Upper lobe of left lung (tissue), 6 donors: ENCODE measurements around the gene MAN1A1. TPM values are rescaled to one million over a fixed set of nuclear protein-coding genes. Genes with fewer than 3 reads are reported as not detected.
"Not testable (repeated sequence)": the region's sequence is repeated elsewhere in the genome, so short reads cannot be mapped to it uniquely, and the experiment has no call there.

ENCODE experiments used
- ATAC-seq, 2 donors: fragments of 200-7000 bp; cut with Tn5 transposase; one replicate each; pipeline ENCODE4 v1.9.1; 2022; ENCODE audit warnings: mild to moderate bottlenecking in 2 of 2, moderate library complexity in 2 of 2; ENCODE audit not compliant: low FRiP score in 2 of 2
- DNase-seq, 2 donors: peaks; one replicate each; pipeline ENCODE4 v3.0.0-alpha.2; 2019 to 2020
- H3K27ac ChIP-seq, 4 donors: fragments of 200-600 bp; sonication (generic); one replicate each; pipeline ENCODE4 v1.5.1; 2016 to 2019
- H3K27me3 ChIP-seq, 4 donors: fragments of 200-600 bp; sonication (generic); one replicate each; pipeline ENCODE4 v1.5.1; 2017 to 2019
- H3K36me3 ChIP-seq, 4 donors: fragments of 200-600 bp; sonication (generic); one replicate each; pipeline ENCODE4 v1.5.1; 2016 to 2019
- H3K4me1 ChIP-seq, 4 donors: fragments of 200-600 bp; sonication (generic); one replicate each; pipeline ENCODE4 v1.5.1; 2018 to 2019
- H3K4me3 ChIP-seq, 4 donors: fragments of 200-600 bp; sonication (generic); one replicate each; pipeline ENCODE4 v1.5.1; 2017 to 2019; ENCODE audit warnings: mild to moderate bottlenecking in 2 of 4, moderate library complexity in 1 of 4
- H3K9me3 ChIP-seq, 4 donors: fragments of 200-600 bp; sonication (generic); one replicate each; pipeline ENCODE4 v1.5.1; 2018 to 2019
- CTCF ChIP-seq, 6 experiments: fragments of 450-650 bp in 4 of 6; fragments of 200-600 bp in 2 of 6; sonication (generic) in 2 of 6; IDR thresholded peaks; one replicate each; pipeline ENCODE4 v1.5.1; 2016 to 2019; ENCODE audit warnings: antibody characterized with exemption in 6 of 6
- EP300 ChIP-seq, 4 donors: sonication (generic); formaldehyde crosslinking; IDR thresholded peaks; one replicate each; pipeline ENCODE4 v1.5.1; 2017; ENCODE audit warnings: antibody characterized with exemption in 4 of 4, control low read depth in 2 of 4
- POLR2A ChIP-seq, 4 donors: fragments of 450-650 bp; IDR thresholded peaks; one replicate each; pipeline ENCODE4 v1.5.1; 2016 to 2017; ENCODE audit warnings: antibody characterized with exemption in 4 of 4, mild to moderate bottlenecking in 2 of 4
- POLR2AphosphoS5 ChIP-seq, 2 donors: sonication (generic); formaldehyde crosslinking; IDR thresholded peaks; one replicate each; pipeline ENCODE4 v1.5.1; 2017; ENCODE audit warnings: antibody characterized with exemption in 2 of 2
- WGBS, 2 donors: methylation state at CpG; one replicate each; pipeline ENCODE4 v1.1.5; 2017 to 2018; 5-methylcytosine and 5-hydroxymethylcytosine counted together
- total RNA-seq, 6 donors: library from RNA; depleted of rRNA in 4 of 6; stranded (reverse); fragments of >200 nt in 4 of 6; gene quantifications; one replicate each; pipeline versions ENCODE4 v1.1.0 to v1.2.1, GENCODE V29; 2016 to 2021
- donor health status: DM: no; HTN: no; CAD: no; lungs with moderate emphysema.
- donor health status: DM: no; HTN: yes; CAD: no; lungs with severe emphysema.

The MAN1A1 gene
- total RNA-seq, 6 donors from 2014 or later, result 61.8 to 98.6 (median 79.1) TPM

DNA sequence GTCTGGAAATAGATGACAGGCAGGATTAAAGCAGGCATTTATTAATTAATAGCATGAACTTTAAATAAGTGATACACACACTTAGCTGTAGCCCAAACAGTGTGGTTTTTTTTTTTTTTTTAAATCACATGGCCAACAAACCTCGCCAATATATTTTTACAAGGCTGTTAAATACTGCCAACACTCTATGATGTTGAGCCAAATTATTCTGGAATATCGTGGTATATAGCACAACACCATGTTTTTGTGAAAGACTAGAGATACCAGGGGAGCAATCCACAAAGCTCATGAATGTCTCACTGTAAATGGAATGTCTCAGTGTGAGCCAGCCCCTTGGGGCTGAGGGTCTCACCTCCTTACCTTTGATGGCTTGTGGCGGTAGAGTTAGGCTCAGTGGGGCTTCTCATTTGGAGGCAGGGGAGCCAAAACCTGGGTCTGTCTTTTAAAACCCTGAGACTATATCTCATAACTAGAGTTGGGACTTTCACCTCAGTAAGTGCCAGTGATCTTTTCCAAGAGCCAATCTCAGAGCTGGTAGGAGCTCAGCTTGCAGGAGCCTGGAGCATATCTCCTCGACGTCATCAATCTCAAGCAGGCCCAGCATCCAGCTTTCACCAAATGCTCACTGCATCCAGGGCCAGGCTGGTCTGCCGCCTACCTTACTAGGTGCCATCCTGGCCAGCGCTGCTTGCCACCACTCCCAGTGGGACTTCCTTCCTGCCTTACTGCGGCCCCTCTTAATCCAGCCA lies 192.6 kb downstream of the MAN1A1 start:
- TF ChIP-seq POLR2AphosphoS5 (IDR thresholded peaks at IDR 0.05) (no peak), CTCF (IDR thresholded peaks at IDR 0.05) (no peak), POLR2A (IDR thresholded peaks at IDR 0.05) (no peak), EP300 (IDR thresholded peaks at IDR 0.05) (no peak)
- no peak overlapping the region for H3K4me3 ChIP-seq
- H3K9me3 ChIP-seq, result no peaks in the 10 kb centered on the region
- H3K4me1 ChIP-seq, result peaks cover 0 to 3% (median 0%) of the 10 kb centered on the region in 4 donors
- no peak for ATAC-seq
- no peaks in the 10 kb centered on the region for H3K27me3 ChIP-seq
- 74 to 83% methylated on average over 7 to 8 of the region's 8 CpGs for WGBS, 2 donors
- H3K36me3 ChIP-seq, result no peaks in the 10 kb centered on the region
- DNase-seq, result no peak
- no peak overlapping the region for H3K27ac ChIP-seq

- not testable (repeated sequence) for DNase-seq, H3K4me3 ChIP-seq, ATAC-seq, H3K36me3 ChIP-seq, H3K27me3 ChIP-seq, H3K27ac ChIP-seq, H3K9me3 ChIP-seq, H3K4me1 ChIP-seq
- 85 to 90% methylated on average over 4 of the region's 4 CpGs for WGBS, 2 donors
Observed at GRCh38 chr6:119156082-119156481, 193.5 kb downstream of the MAN1A1 start.

DNA sequence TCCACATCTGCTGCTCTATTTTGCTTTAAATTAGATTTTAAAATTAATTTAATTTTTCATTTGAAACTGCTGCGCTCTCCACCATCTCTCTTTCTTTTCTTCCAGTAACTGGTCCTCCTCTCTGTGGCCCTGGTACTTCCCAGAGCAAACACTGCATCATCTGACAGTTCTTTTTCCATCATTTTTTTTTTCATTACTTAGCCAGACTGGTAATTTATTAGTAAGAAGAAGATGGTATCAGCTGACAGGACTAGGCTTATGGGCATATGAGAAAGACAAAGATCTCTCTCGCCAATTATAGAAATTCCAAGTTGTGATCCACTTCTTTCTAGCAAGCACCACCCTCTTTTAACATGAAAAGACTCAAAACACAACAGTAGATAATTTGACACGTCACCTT lies 197.4 kb downstream of the MAN1A1 start:
- ATAC-seq, result no peak
- WGBS, 2 donors, result 64 to 96% methylated on average over 3 of the region's 3 CpGs
- H3K27me3 ChIP-seq, result no peaks in the 10 kb centered on the region
- H3K27ac ChIP-seq, result no peak overlapping the region
- no peaks in the 10 kb centered on the region for H3K36me3 ChIP-seq
- DNase-seq, result no peak
- TF ChIP-seq POLR2A (IDR thresholded peaks at IDR 0.05) (no peak), EP300 (IDR thresholded peaks at IDR 0.05) (no peak), POLR2AphosphoS5 (IDR thresholded peaks at IDR 0.05) (no peak), CTCF (IDR thresholded peaks at IDR 0.05) (no peak)
- H3K4me1 ChIP-seq, result peaks cover 8 to 11% (median 10%) of the 10 kb centered on the region in 4 donors
- H3K9me3 ChIP-seq, result no peaks in the 10 kb centered on the region
- H3K4me3 ChIP-seq, result no peak overlapping the region

DNA sequence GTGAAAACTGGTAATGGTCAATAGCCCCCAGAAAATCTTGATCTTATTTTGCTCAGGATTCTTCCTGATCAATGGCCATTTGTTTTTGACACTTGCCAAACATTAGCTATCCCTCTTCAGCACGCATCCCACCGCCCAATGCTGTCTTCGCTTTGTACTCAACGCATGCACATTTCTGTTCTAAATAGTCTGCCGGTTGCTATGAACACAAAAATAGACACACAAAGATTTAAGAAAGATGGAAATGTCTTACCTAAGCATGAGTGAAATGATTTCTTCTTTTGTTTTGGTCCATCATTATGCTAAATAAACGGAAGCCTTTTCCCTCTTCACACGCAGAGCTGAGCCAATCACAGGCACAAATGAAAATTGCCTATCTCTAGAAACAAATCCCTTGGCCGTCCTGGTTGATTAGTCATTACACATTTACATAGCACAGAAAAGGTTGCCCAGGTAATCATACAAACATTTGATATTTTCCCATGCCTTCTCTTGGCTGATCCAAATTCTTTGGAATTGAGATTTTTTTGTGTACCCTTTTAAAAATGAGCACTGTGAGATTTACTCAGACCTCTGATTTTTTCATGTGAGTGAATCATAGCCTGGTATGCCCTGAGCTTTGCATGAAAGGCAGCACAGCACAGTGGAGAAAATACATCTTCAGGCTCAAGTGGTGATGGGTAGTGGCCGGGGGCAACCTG lies 200.6 kb downstream of the MAN1A1 start:
- Histone ChIP-seq H3K27me3 (no peaks in the 10 kb centered on the region), H3K4me1 (peaks cover 9 to 13% (median 10%) of the 10 kb centered on the region in 4 donors), H3K36me3 (no peaks in the 10 kb centered on the region), H3K9me3 (no peaks in the 10 kb centered on the region), H3K27ac (no peak overlapping the region), H3K4me3 (no peak overlapping the region)
- ATAC-seq (no peak), DNase-seq (no peak)
- TF ChIP-seq CTCF (IDR thresholded peaks at IDR 0.05) (no peak), EP300 (IDR thresholded peaks at IDR 0.05) (no peak), POLR2AphosphoS5 (IDR thresholded peaks at IDR 0.05) (no peak), POLR2A (IDR thresholded peaks at IDR 0.05) (no peak)
- WGBS, 2 donors, result 78 to 83% methylated on average over 9 of the region's 9 CpGs

DNA sequence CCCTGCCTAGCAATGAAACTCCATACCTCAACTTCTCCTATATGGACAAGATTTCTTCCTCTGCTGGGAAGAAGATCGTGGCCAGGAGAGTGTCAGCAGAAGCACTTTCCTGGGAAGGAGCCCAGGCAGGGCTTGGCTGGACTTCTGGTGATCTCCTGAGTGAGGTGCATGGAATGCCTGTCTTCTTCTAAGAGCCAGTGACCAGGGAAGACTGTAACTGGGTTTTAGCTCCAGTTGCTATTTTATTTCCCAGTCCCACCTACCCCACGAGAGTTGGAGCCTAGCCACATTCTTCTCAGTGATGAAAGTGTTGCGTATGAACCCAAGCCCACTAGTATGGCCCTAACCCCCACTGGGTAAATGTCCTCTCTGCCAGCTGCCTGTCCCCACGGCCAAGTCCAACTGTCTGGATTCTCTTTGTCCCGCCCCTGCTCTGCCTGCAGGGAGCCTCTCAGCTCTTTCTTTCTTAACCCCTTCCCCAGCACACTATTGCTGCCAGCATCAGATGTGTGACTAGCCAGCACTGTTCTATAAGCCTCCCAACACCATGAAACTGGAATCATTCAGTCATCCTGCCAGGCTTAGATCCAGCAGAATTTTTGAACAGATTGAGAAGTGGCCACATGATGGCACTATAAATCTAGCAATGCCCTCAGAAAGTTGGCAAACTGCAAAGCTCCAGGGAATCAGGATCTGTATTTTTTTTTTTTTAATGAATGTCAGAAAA lies 201.3 kb downstream of the MAN1A1 start:
- ATAC-seq (peak; percentile 67 to 77), DNase-seq (no peak)
- H3K27me3 ChIP-seq, result no peaks in the 10 kb centered on the region
- peak overlapping the region in 2 of 4 donors; percentile 52 to 55 for H3K27ac ChIP-seq
- H3K9me3 ChIP-seq, result no peaks in the 10 kb centered on the region
- peaks cover 9 to 13% (median 10%) of the 10 kb centered on the region in 4 donors for H3K4me1 ChIP-seq
- 48 to 65% methylated on average over 5 of the region's 5 CpGs for WGBS, 2 donors
- H3K4me3 ChIP-seq, result no peak overlapping the region
- TF ChIP-seq POLR2AphosphoS5 (IDR thresholded peaks at IDR 0.05), result no peak
- no peak for TF ChIP-seq EP300 (IDR thresholded peaks at IDR 0.05)
- TF ChIP-seq POLR2A (IDR thresholded peaks at IDR 0.05), result no peak
- TF ChIP-seq CTCF (IDR thresholded peaks at IDR 0.05), result peak in 5 of 6 experiments; percentile 38 to 60 (median 46)
- H3K36me3 ChIP-seq, result no peaks in the 10 kb centered on the region
